Esophagus muscularis mucosa (tissue), 3 donors: ENCODE measurements around the gene AGPAT4.

ENCODE experiments used
- CTCF ChIP-seq, 3 experiments: fragments of 200-600 bp in 2 of 3; fragments of 450-650 bp in 1 of 3; sonication (generic) in 2 of 3; IDR thresholded peaks; one replicate each; pipeline ENCODE4 v1.5.1; 2017 to 2019; ENCODE audit warnings: antibody characterized with exemption in 3 of 3, mild to moderate bottlenecking in 2 of 3, moderate library complexity in 1 of 3
- POLR2AphosphoS5 ChIP-seq, 2 donors: sonication (generic); formaldehyde crosslinking; IDR thresholded peaks; one replicate each; pipeline ENCODE4 v1.6.1; 2017; ENCODE audit warnings: antibody characterized with exemption in 2 of 2

- TF ChIP-seq POLR2AphosphoS5 (IDR thresholded peaks at IDR 0.05) (no peak), CTCF (IDR thresholded peaks at IDR 0.05) (no peak)
Measured at GRCh38 chr6:161153725-161154124, 120.1 kb downstream of the AGPAT4 start.
